CD14-positive monocyte (primary cell): ENCODE measurements around the gene IFIT1. TPM values are rescaled to one million over a fixed set of nuclear protein-coding genes. Genes with fewer than 3 reads are reported as not detected.

ENCODE experiments used
- DNase-seq, 3 donors: peaks; one replicate each; pipeline ENCODE4 v3.0.0-alpha.2; 2011 to 2022
- H2AFZ ChIP-seq: 2 replicates; pipeline ENCODE4 v1.6.0; 2012; ENCODE audit warnings: mild to moderate bottlenecking, low read depth, low read length, inconsistent platforms; ENCODE audit not compliant: insufficient read depth, poor library complexity, severe bottlenecking
- H3K27ac ChIP-seq, 2 donors: 1 replicate in 1 of 2; 2 replicates in 1 of 2; pipeline ENCODE4 v1.5.1; 2012 to 2013; ENCODE audit warnings: low read length in 2 of 2, control low read depth in 1 of 2, inconsistent platforms in 1 of 2, low read depth in 1 of 2, mild to moderate bottlenecking in 1 of 2
- H3K27me3 ChIP-seq, 2 donors: one replicate each; pipeline versions ENCODE4 v1.6.0 to v1.6.1; 2011 to 2013; ENCODE audit warnings: low read length in 2 of 2; ENCODE audit not compliant: control insufficient read depth in 2 of 2, insufficient read depth in 2 of 2
- H3K36me3 ChIP-seq, 2 donors: replicated peaks in 1 of 2; 1 replicate in 1 of 2; 2 replicates in 1 of 2; pipeline versions ENCODE4 v1.5.1 to v1.6.1; 2012 to 2013; ENCODE audit warnings: low read length in 2 of 2, control low read depth in 1 of 2, inconsistent platforms in 1 of 2, mild to moderate bottlenecking in 1 of 2; ENCODE audit not compliant: insufficient read depth in 2 of 2, control insufficient read depth in 1 of 2
- H3K4me1 ChIP-seq, 2 donors: 1 replicate in 1 of 2; 2 replicates in 1 of 2; pipeline versions ENCODE4 v1.5.1 to v1.6.1; 2012 to 2013; ENCODE audit warnings: low read length in 2 of 2, control low read depth in 1 of 2, inconsistent platforms in 1 of 2, mild to moderate bottlenecking in 1 of 2, moderate library complexity in 1 of 2; ENCODE audit not compliant: insufficient read depth in 2 of 2, control insufficient read depth in 1 of 2
- H3K4me2 ChIP-seq: replicated peaks from 2 replicates; pipeline ENCODE3; 2012; ENCODE audit warnings: low read length, moderate library complexity, mild to moderate bottlenecking; ENCODE audit not compliant: poor library complexity, severe bottlenecking; ENCODE audit errors: extremely low read depth
- H3K4me3 ChIP-seq, 3 experiments: fragments of 200-600 bp in 1 of 3; sonication (generic) in 1 of 3; replicated peaks in 1 of 3; 1 replicate in 2 of 3; 2 replicates in 1 of 3; pipeline ENCODE4 v1.5.1; 2011 to 2013; ENCODE audit warnings: low read length in 3 of 3, mild to moderate bottlenecking in 3 of 3, control low read depth in 2 of 3, low read depth in 2 of 3, inconsistent platforms in 1 of 3, moderate library complexity in 1 of 3
- H3K79me2 ChIP-seq: 2 replicates; pipeline ENCODE4 v1.6.0; 2012; ENCODE audit warnings: mild to moderate bottlenecking, control low read depth, inconsistent platforms, low read length, moderate library complexity; ENCODE audit not compliant: insufficient read depth
- H3K9ac ChIP-seq: 2 replicates; pipeline ENCODE4 v1.6.0; 2017; ENCODE audit warnings: low read length, mild to moderate bottlenecking; ENCODE audit not compliant: insufficient read depth, poor library complexity, severe bottlenecking
- H3K9me3 ChIP-seq, 2 donors: replicated peaks in 1 of 2; 1 replicate in 1 of 2; 2 replicates in 1 of 2; pipeline versions ENCODE4 v1.5.1 to v1.6.1; 2012 to 2013; ENCODE audit warnings: low read length in 2 of 2, control low read depth in 1 of 2; ENCODE audit not compliant: control insufficient read depth in 1 of 2, insufficient read depth in 1 of 2
- H4K20me1 ChIP-seq: 2 replicates; pipeline ENCODE4 v1.6.0; 2012; ENCODE audit warnings: mild to moderate bottlenecking, low read length, control low read depth, moderate library complexity; ENCODE audit not compliant: insufficient read depth
- H3K27ac Mint-ChIP-seq, 7 donors: one replicate each; pipeline ENCODE4 v1.8.0; 2020; ENCODE audit warnings: mild to moderate bottlenecking in 7 of 7, mixed read lengths in 7 of 7, moderate library complexity in 6 of 7, inconsistent platforms in 2 of 7
- H3K27me3 Mint-ChIP-seq, 3 donors: one replicate each; pipeline ENCODE4 v1.8.0; 2021 to 2022; ENCODE audit warnings: low read depth in 3 of 3, mild to moderate bottlenecking in 3 of 3, mixed read lengths in 3 of 3, moderate library complexity in 3 of 3, inconsistent platforms in 1 of 3
- H3K36me3 Mint-ChIP-seq, 2 donors: one replicate each; pipeline ENCODE4 v1.8.0; 2020; ENCODE audit warnings: mixed read lengths in 2 of 2, inconsistent platforms in 1 of 2, mild to moderate bottlenecking in 1 of 2
- H3K4me1 Mint-ChIP-seq: one replicate; pipeline ENCODE4 v1.8.0; 2020; ENCODE audit warnings: mild to moderate bottlenecking, mixed read lengths
- H3K4me3 Mint-ChIP-seq, 2 donors: one replicate each; pipeline ENCODE4 v1.8.0; 2020; ENCODE audit warnings: mild to moderate bottlenecking in 2 of 2, mixed read lengths in 2 of 2, moderate library complexity in 1 of 2
- H3K9me3 Mint-ChIP-seq, 7 donors: one replicate each; pipeline ENCODE4 v1.8.0; 2020 to 2022; ENCODE audit warnings: mixed read lengths in 7 of 7, mild to moderate bottlenecking in 6 of 7, moderate library complexity in 6 of 7, inconsistent platforms in 2 of 7
- CTCF ChIP-seq: fragments of 200-600 bp; IDR thresholded peaks from one replicate; pipeline ENCODE4 v1.8.0; 2022; ENCODE audit warnings: antibody characterized with exemption, mild to moderate bottlenecking
- WGBS: methylation state at CpG from one replicate; pipeline ENCODE4 v1.1.5; 2013; ENCODE audit warnings: missing lambda C conversion rate; ENCODE audit not compliant: insufficient coverage; 5-methylcytosine and 5-hydroxymethylcytosine counted together
- intact Hi-C, 2 donors: fragments of 100-400 bp; cut with micrococcal nuclease; formaldehyde crosslinking; loops; one replicate each; pipeline versions ENCODE4 v1.15.0 to v1.15.1; 2023
- polyA plus RNA-seq, 3 donors: library from polyadenylated mRNA; depleted of rRNA in 1 of 3; unstranded in 2 of 3; stranded (reverse) in 1 of 3; fragments of 300-500 nt in 2 of 3; fragments of >200 nt in 1 of 3; fragmentation: Illumina TruSeq in 2 of 3; gene quantifications; 1 replicate in 2 of 3; 2 replicates in 1 of 3; pipeline ENCODE4 v1.2.3, GENCODE V29; 2012 to 2021

IFIT1 gene
- polyA plus RNA-seq, 3 donors: 4.8 to 17.1 (median 12.1) TPM

- H3K36me3 ChIP-seq: no peaks in the 10 kb centered on the region
- no CpG with 5 or more reads among the region's 2 CpGs for WGBS
- H3K27ac ChIP-seq: no peak overlapping the region
- Mint-ChIP-seq H3K27me3 (peaks cover 1 to 2% (median 1%) of the 10 kb centered on the region in 3 donors), H3K9me3 (peaks cover 0 to 9% (median 6%) of the 10 kb centered on the region in 7 donors), H3K27ac (no peak overlapping the region), H3K4me1 (peaks cover 12% of the 10 kb centered on the region), H3K4me3 (no peak overlapping the region), H3K36me3 (no peaks in the 10 kb centered on the region)
- DNase-seq: no peak
- H3K79me2 ChIP-seq: no peaks in the 10 kb centered on the region
- H2AFZ ChIP-seq: no peak overlapping the region
- TF ChIP-seq CTCF: no peak
- H3K4me2 ChIP-seq: no peak overlapping the region
- no peak overlapping the region for H3K4me3 ChIP-seq
- no peak overlapping the region for H3K9ac ChIP-seq
- no peaks in the 10 kb centered on the region for H4K20me1 ChIP-seq
- no peaks in the 10 kb centered on the region for H3K27me3 ChIP-seq
- intact Hi-C loops: no loop called here
- peaks cover 5 to 8% of the 10 kb centered on the region in 2 donors for H3K4me1 ChIP-seq
- H3K9me3 ChIP-seq: no peaks in the 10 kb centered on the region
Measured at GRCh38 chr10:89450901-89451300, 58.5 kb downstream of the IFIT1 start.

- Histone ChIP-seq H3K4me3 (no peak overlapping the region), H3K4me2 (no peak overlapping the region), H3K27me3 (no peaks in the 10 kb centered on the region), H3K27ac (no peak overlapping the region), H3K36me3 (no peaks in the 10 kb centered on the region), H3K79me2 (no peaks in the 10 kb centered on the region), H3K9me3 (no peaks in the 10 kb centered on the region), H4K20me1 (no peaks in the 10 kb centered on the region), H2AFZ (no peak overlapping the region), H3K9ac (no peak overlapping the region), H3K4me1 (peaks cover 5 to 8% of the 10 kb centered on the region in 2 donors)
- no peaks in the 10 kb centered on the region for H3K36me3 Mint-ChIP-seq
- TF ChIP-seq CTCF: no peak
- H3K4me1 Mint-ChIP-seq: peaks cover 12% of the 10 kb centered on the region
- no peak overlapping the region for H3K27ac Mint-ChIP-seq
- DNase-seq: no peak
- WGBS: no CpG with 5 or more reads among the region's 1 CpG
- intact Hi-C loops: no loop called here
- H3K27me3 Mint-ChIP-seq: peaks cover 0 to under 1% (median 0%) of the 10 kb centered on the region in 3 donors
- no peak overlapping the region for H3K4me3 Mint-ChIP-seq
- peaks cover 0 to 3% (median 0%) of the 10 kb centered on the region in 7 donors for H3K9me3 Mint-ChIP-seq
Measured at GRCh38 chr10:89452193-89452592, 59.8 kb downstream of the IFIT1 start.
